MM.1S (cell line): ENCODE measurements around the gene EPHA7.

Experiments used
- EZH2 ChIP-seq: fragments of 300-600 bp; sonication (generic); optimal IDR thresholded peaks from 2 replicates; pipeline ENCODE3; 2017; ENCODE audit warnings: low read depth, mild to moderate bottlenecking, antibody characterized with exemption, low read length, mixed read lengths
- TF ChIP-seq, protein P1 (sequence below): fragments of 300-600 bp; sonication (generic); IDR thresholded peaks from 2 replicates; pipeline ENCODE4 v1.5.1; 2016; ENCODE audit warnings: antibody characterized with exemption, low read length, mixed read lengths

DNA sequence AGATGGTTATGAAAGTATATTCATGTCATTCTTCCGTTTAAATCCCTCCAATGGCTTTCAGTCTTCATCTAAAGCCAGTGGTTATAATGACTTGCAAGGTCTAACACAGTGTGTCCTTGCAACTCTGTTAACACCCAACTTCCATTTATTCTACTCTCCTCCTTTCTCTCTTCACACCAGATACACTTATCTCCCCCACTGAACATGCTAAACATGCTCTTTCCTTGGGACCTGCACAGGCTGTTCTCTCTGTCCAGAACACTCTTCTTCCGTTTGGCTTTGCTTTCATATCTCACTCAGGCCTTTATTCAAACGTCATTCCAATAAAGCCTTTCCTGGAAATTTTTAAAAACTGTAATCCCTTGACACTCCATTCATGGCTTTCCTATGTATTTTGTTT lies 91.5 kb downstream of the EPHA7 start:
- TF ChIP-seq, protein P1, sequence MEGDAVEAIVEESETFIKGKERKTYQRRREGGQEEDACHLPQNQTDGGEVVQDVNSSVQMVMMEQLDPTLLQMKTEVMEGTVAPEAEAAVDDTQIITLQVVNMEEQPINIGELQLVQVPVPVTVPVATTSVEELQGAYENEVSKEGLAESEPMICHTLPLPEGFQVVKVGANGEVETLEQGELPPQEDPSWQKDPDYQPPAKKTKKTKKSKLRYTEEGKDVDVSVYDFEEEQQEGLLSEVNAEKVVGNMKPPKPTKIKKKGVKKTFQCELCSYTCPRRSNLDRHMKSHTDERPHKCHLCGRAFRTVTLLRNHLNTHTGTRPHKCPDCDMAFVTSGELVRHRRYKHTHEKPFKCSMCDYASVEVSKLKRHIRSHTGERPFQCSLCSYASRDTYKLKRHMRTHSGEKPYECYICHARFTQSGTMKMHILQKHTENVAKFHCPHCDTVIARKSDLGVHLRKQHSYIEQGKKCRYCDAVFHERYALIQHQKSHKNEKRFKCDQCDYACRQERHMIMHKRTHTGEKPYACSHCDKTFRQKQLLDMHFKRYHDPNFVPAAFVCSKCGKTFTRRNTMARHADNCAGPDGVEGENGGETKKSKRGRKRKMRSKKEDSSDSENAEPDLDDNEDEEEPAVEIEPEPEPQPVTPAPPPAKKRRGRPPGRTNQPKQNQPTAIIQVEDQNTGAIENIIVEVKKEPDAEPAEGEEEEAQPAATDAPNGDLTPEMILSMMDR = no peak
- no peak for TF ChIP-seq EZH2
